ENCODE results near the gene ITGB2. TPM values are rescaled to one million over a fixed set of nuclear protein-coding genes. Genes with fewer than 3 reads are reported as not detected.

Gene ITGB2
- total RNA-seq, 1 experiment from 2014 or later = 6.0 TPM

DNA sequence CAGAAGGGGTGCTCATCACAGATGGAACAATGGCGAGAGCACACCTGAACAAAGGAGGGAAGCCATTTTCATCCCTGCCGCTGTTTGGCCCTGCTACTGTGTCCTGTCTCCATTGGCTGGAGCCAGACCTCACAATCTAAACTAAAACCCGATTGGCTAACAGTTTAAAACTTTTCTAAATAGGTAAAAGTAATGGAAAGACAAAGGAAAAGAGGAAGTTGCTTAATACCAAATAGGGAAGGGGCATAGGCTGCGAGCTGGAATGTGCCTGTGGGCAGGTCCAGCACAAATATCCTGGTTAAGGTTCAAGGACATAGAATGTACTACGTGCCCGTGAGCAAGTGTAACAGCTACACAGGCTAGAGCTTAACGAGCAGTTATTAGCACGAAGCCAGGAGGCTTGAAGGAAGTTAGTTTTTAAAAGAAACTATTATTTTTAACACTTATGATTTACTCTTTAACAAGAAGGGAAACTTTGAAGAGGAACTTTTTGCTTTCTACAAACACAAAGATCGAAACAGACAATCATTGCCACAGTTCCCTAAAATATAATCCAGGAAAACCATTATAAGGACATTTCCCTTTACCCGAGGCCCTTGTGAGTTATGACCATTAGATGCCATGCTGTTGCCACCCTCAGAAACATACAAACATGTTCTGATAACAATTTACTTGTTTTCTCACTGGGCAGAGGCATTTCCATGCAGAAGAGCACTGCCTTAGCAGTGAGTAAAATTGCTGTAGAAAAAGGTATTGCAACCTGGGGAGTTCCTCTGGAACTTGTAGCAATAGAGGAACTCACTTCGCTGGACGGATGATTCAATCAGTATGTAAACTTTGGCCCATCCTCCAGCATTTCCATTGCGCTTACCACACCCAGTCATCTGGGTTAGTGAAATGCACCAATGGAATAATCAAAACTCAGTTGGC is 42.4 kb downstream of the ITGB2 start:
- H3K79me2 ChIP-seq (ENCODE audit: low read depth) = no peaks in the 10 kb centered on the region
- CTCF ChIA-PET = no interaction called here
- POLR2A ChIA-PET (ENCODE audit: unreplicated experiment) = no interaction called here
- H3K27ac ChIP-seq = 0 out of 2 replicates have a peak overlapping the region, but pooled peaks have one; percentile 19
- H3K4me1 ChIP-seq (replicated peaks; ENCODE audit: insufficient read depth) = peaks cover 62% of the 10 kb centered on the region
- TF ChIP-seq EZH2 (IDR thresholded peaks at IDR 0.05; ENCODE audit: low read depth) = no peak
- TF ChIP-seq, protein P1, sequence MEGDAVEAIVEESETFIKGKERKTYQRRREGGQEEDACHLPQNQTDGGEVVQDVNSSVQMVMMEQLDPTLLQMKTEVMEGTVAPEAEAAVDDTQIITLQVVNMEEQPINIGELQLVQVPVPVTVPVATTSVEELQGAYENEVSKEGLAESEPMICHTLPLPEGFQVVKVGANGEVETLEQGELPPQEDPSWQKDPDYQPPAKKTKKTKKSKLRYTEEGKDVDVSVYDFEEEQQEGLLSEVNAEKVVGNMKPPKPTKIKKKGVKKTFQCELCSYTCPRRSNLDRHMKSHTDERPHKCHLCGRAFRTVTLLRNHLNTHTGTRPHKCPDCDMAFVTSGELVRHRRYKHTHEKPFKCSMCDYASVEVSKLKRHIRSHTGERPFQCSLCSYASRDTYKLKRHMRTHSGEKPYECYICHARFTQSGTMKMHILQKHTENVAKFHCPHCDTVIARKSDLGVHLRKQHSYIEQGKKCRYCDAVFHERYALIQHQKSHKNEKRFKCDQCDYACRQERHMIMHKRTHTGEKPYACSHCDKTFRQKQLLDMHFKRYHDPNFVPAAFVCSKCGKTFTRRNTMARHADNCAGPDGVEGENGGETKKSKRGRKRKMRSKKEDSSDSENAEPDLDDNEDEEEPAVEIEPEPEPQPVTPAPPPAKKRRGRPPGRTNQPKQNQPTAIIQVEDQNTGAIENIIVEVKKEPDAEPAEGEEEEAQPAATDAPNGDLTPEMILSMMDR (conservative IDR thresholded peaks at IDR 0.05) = no peak
- H3K9me2 ChIP-seq (ENCODE audit: insufficient read depth) = no peaks in the 10 kb centered on the region
- DNase-seq = peak in 1 of 2 experiments; percentile 53
- H4K20me1 ChIP-seq (ENCODE audit: insufficient read depth) = no peaks in the 10 kb centered on the region
- H3K9me3 ChIP-seq (ENCODE audit: insufficient read depth, low read depth) = no peaks in the 10 kb centered on the region
- peak overlapping the region; percentile 46 for H3K4me2 ChIP-seq
- no peak overlapping the region for H2AFZ ChIP-seq
- H3K4me3 ChIP-seq = no peak overlapping the region
- intact Hi-C loops (cut with micrococcal nuclease; ENCODE audit: unreplicated experiment) = no loop called here
- no peaks in the 10 kb centered on the region for H3K27me3 ChIP-seq (ENCODE audit: insufficient read depth, low read depth)
- no peaks in the 10 kb centered on the region for H3K36me3 ChIP-seq (ENCODE audit: low read depth)
- no TSS peak for BruUV-seq (replicated peaks)
- peaks cover 42% of the 10 kb centered on the region for H3F3A ChIP-seq (ENCODE audit: insufficient read depth, low read depth)

DNA sequence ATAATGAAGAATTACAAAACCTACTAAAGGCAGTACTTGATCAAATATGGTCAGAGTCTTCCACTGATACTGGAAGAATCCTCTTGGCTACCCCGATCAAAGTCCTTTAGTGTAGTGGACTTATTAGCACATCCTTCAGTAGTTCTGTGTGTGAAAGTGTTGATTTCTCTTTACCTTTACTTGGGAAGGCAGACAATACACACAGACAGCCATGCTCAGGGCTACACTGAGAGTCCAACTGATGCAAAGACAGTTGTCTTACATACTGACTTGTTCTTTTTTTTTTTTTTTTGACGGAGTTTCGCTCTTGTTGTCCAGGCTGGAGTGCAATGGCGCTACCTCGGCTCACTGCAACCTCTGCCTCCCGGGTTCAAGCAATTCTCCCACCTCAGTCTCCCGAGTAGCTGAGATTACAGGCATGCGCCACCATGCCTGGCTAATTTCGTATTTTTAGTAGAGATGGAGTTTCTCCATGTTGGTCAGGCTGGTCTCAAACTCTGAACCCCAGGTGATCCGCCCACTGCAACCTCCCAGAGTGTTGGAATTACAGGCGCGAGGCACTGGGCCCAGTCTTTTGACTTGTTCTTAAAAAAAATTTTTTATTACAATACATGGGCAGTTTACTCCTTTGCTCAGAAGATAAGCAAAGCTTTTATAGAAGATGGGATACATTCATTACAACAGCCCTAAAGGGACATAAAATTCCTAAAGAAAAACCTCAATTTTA is 43.7 kb downstream of the ITGB2 start:
- ChIA-PET CTCF (no interaction called here), POLR2A (ENCODE audit: unreplicated experiment) (no interaction called here)
- Histone ChIP-seq H3K79me2 (ENCODE audit: low read depth) (peaks cover 11% of the 10 kb centered on the region), H3K9me2 (ENCODE audit: insufficient read depth) (no peaks in the 10 kb centered on the region), H4K20me1 (ENCODE audit: insufficient read depth) (peaks cover 4% of the 10 kb centered on the region; the same call in 1 of the 2 replicates), H3F3A (ENCODE audit: insufficient read depth, low read depth) (peaks cover 39% of the 10 kb centered on the region), H3K9me3 (ENCODE audit: insufficient read depth, low read depth) (no peaks in the 10 kb centered on the region), H3K36me3 (ENCODE audit: low read depth) (no peaks in the 10 kb centered on the region), H3K4me1 (replicated peaks; ENCODE audit: insufficient read depth) (peaks cover 52% of the 10 kb centered on the region), H3K27ac (no peak overlapping the region), H3K4me3 (no peak overlapping the region), H3K4me2 (no peak overlapping the region), H3K27me3 (ENCODE audit: insufficient read depth, low read depth) (no peaks in the 10 kb centered on the region), H2AFZ (no peak overlapping the region)
- intact Hi-C loops (cut with micrococcal nuclease; ENCODE audit: unreplicated experiment) = no loop called here
- no peak for DNase-seq
- TF ChIP-seq, protein P1 (conservative IDR thresholded peaks at IDR 0.05) = no peak
- no peak for TF ChIP-seq EZH2 (IDR thresholded peaks at IDR 0.05; ENCODE audit: low read depth)
- no TSS peak for BruUV-seq (replicated peaks)

DNA sequence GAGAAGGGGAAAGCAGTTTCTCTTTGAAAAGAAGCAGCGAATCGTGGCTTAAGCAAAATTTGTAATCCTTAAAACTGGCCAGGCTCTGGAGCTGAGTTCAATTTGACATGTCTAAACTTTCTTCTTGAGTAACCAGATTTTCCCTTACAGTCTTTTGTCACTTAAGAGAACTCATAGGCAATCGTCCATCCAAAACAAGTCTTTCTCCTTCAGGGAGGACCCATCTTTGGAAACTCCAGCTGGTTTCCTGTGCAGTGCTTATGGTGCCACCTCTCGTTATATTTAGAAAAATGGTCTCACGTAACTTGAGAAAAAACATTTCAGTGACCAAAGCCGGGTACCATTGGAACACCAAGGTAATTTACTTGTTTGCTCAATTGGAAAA is 45.4 kb downstream of the ITGB2 start:
- no peaks in the 10 kb centered on the region for H3K27me3 ChIP-seq (ENCODE audit: insufficient read depth, low read depth)
- H3K4me1 ChIP-seq (replicated peaks; ENCODE audit: insufficient read depth) = peaks cover 52% of the 10 kb centered on the region
- CTCF ChIA-PET = interaction anchor here (0.5 to 0.6 kb wide), 2 partner anchors 65 to 935 kb away, joined by 6 to 10 read pairs; no protein-coding TSS in a partner anchor
- H3K4me2 ChIP-seq = peak overlapping the region; percentile 96
- POLR2A ChIA-PET (ENCODE audit: unreplicated experiment) = no interaction called here
- H3K9me3 ChIP-seq (ENCODE audit: insufficient read depth, low read depth) = no peaks in the 10 kb centered on the region
- no TSS peak for BruUV-seq (replicated peaks)
- peaks cover 43% of the 10 kb centered on the region for H3F3A ChIP-seq (ENCODE audit: insufficient read depth, low read depth)
- H3K79me2 ChIP-seq (ENCODE audit: low read depth) = peaks cover 28% of the 10 kb centered on the region
- peak in 1 of 2 experiments; percentile 51 for DNase-seq
- peak overlapping the region; percentile 75 for H3K4me3 ChIP-seq
- intact Hi-C loops (cut with micrococcal nuclease; ENCODE audit: unreplicated experiment) = loop anchor here (2.0 kb wide), 1 partner anchor 75 kb away; the partner anchor contains the start of gene UBE2G2
- no peak for TF ChIP-seq EZH2 (IDR thresholded peaks at IDR 0.05; ENCODE audit: low read depth)
- TF ChIP-seq, protein P1 (conservative IDR thresholded peaks at IDR 0.05) = no peak
- H3K9me2 ChIP-seq (ENCODE audit: insufficient read depth) = no peaks in the 10 kb centered on the region
- H3K36me3 ChIP-seq (ENCODE audit: low read depth) = no peaks in the 10 kb centered on the region
- H3K27ac ChIP-seq = peak overlapping the region; percentile 87
- H4K20me1 ChIP-seq (ENCODE audit: insufficient read depth) = peaks cover 18% of the 10 kb centered on the region
- no peak overlapping the region for H2AFZ ChIP-seq
